ENCODE results near the gene PROP1.
"Not testable (repeated sequence)": the region's sequence is repeated elsewhere in the genome, so short reads cannot be mapped to it uniquely, and the experiment has no call there.

PROP1 gene

DNA sequence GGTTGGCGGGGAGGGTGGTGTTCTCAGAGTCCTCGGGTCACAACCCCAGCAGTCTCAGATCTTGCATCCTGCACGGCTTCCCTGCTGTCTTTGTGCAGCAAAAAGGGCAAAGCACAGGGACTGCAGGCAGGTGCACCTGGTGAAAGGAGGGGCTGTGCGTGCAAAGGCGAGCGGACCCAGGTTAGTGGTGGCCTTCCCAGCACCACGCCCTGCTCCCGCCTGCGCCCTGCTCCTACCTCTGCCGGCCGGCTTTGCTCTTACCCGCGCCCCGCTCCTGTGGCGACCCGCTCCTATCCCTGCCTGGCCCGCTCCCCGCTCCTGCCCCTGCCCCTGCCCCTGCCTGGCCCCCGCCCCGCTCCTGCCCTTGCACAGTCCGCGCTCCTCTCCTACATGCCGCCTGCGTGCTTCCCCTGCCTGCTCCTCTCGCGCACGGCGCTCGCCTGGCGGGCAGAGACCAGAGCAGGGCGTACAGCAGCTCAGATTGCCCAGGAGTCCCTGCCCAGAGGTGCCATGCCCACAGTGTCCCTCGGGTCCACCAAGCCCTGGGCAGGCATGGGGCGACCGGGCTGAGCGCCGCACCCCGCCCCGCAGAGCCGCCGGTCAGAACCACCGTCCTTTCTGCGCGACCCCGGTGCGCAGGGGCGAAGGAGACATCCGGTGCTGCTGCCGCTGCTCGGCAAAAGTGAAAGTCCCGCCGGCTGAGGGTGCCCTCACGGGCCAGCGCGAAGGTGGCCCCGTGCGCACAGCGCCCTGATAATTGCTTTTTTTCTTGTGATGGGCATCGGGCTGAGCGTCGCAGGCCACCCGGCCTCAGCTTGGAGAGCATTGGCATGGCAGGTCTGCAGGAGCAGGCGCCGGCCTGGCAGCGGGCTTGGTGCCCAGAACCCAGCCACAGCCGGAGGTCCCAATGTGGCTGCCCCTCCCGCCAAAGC is 52.0 kb downstream of the PROP1 start:
- DNase-seq, result peak; percentile 51

GRCh38 chr5:177942896-177943295 is 53.1 kb downstream of the PROP1 start:
- DNase-seq, result not testable (repeated sequence)

Measured in activated CD4-positive, alpha-beta T cell treated with anti-CD3 and anti-CD28 coated beads, Interleukin-2, Interleukin-6, amounts not matched to agents 100 ng/mL and 50 ng/mL, durations not matched to agents 16 hours and 8 hours (primary cell).